GM12878 (cell line): ENCODE measurements around the gene ZNF653. TPM values are rescaled to one million over a fixed set of nuclear protein-coding genes. Genes with fewer than 3 reads are reported as not detected.

Experiments
- ATAC-seq: fragments of 200-7000 bp; cut with Tn5 transposase; 3 replicates; pipeline ENCODE4 v1.9.1; 2020; ENCODE audit warnings: mild to moderate bottlenecking, moderate library complexity
- BruUV-seq: library from RNA; stranded (reverse); fragments of 400-500 nt; replicated peaks from 2 replicates; lab custom pipeline; 2021; lab: Mats Ljungman, UMichigan
- CTCF ChIA-PET: fragments of 300-600 bp; sonication (Branson Sonifier 250); formaldehyde crosslinking; extraction: SDS; loops from one replicate; lab custom pipeline; 2021; ENCODE audit warnings: inconsistent platforms; lab: Yijun Ruan, JAX
- POLR2A ChIA-PET: fragments of 350-600 bp; formaldehyde crosslinking; extraction: SDS; loops from one replicate; lab custom pipeline; 2021; ENCODE audit warnings: inconsistent platforms; lab: Charles Lee
- RAD21 ChIA-PET: fragments of 300-600 bp; sonication (Branson Sonifier 250); formaldehyde crosslinking; loops from one replicate; lab custom pipeline; 2023; ENCODE audit warnings: antibody characterized with exemption; ENCODE audit not compliant: unreplicated experiment; lab: Charles Lee
- SMC1A ChIA-PET: fragments of 300-600 bp; sonication (Branson Sonifier 250); formaldehyde crosslinking; loops from one replicate; lab custom pipeline; 2023; ENCODE audit not compliant: unreplicated experiment, uncharacterized antibody; lab: Charles Lee
- DNase-seq: peaks from one replicate; pipeline ENCODE4 v3.0.0-alpha.2; 2011; ENCODE audit warnings: low read depth, low spot score
- FAIRE-seq: peaks from 3 replicates; lab custom pipeline; 2011; peaks lifted over from hg19 to GRCh38; lab: Jason Lieb, UNC
- H2AFZ ChIP-seq: 2 replicates; pipeline ENCODE4 v1.6.0; 2011; ENCODE audit warnings: low read depth, low read length, control low read depth; ENCODE audit not compliant: control insufficient read depth
- H3K27ac ChIP-seq: 2 replicates; pipeline ENCODE4 v1.5.1; 2011; ENCODE audit warnings: control low read depth; ENCODE audit not compliant: control insufficient read depth, insufficient read depth
- H3K27me3 ChIP-seq, 2 experiments: replicated peaks in 1 of 2; 2 replicates each; pipeline versions ENCODE4 v1.6.0 to v1.6.1; 2011; ENCODE audit warnings: low read length in 1 of 2; ENCODE audit not compliant: control insufficient read depth in 2 of 2, insufficient read depth in 2 of 2
- H3K36me3 ChIP-seq, 2 experiments: 2 replicates each; pipeline ENCODE4 v1.5.1; 2011; ENCODE audit warnings: low read length in 1 of 2; ENCODE audit not compliant: control insufficient read depth in 2 of 2, insufficient read depth in 2 of 2
- H3K4me1 ChIP-seq: 2 replicates; pipeline ENCODE4 v1.6.1; 2011; ENCODE audit warnings: mild to moderate bottlenecking, low read length, moderate library complexity, mixed read lengths; ENCODE audit not compliant: control insufficient read depth, insufficient read depth
- H3K4me2 ChIP-seq: 2 replicates; pipeline ENCODE4 v1.6.0; 2011; ENCODE audit warnings: control low read depth; ENCODE audit not compliant: control insufficient read depth, insufficient read depth
- H3K4me3 ChIP-seq: fragments of 200-600 bp; sonication (generic); 2 replicates; pipeline ENCODE4 v1.5.1; 2016
- H3K79me2 ChIP-seq: 2 replicates; pipeline ENCODE4 v1.6.0; 2011; ENCODE audit warnings: low read length; ENCODE audit not compliant: control insufficient read depth, insufficient read depth
- H3K9ac ChIP-seq: 2 replicates; pipeline ENCODE4 v1.8.0; 2011; ENCODE audit warnings: low read length, control low read depth, mixed read lengths; ENCODE audit not compliant: control insufficient read depth, insufficient read depth
- H3K9me3 ChIP-seq: replicated peaks from 3 replicates; pipeline ENCODE4 v1.5.1; 2011; ENCODE audit warnings: mild to moderate bottlenecking, low read length; ENCODE audit not compliant: control insufficient read depth, insufficient read depth
- H4K20me1 ChIP-seq: 2 replicates; pipeline ENCODE4 v1.6.0; 2011; ENCODE audit not compliant: control insufficient read depth, insufficient read depth
- CHD2 ChIP-seq: IDR thresholded peaks from 2 replicates; pipeline ENCODE4 v1.6.1; 2011; ENCODE audit warnings: low read depth, low read length, improper control_type of control experiment, borderline replicate concordance
- ETV6 ChIP-seq, 2 experiments: fragments of 450-650 bp in 1 of 2; IDR thresholded peaks in 1 of 2; conservative IDR thresholded peaks in 1 of 2; 2 replicates each; pipeline ENCODE4 v1.6.1; 2014; ENCODE audit warnings: antibody characterized with exemption in 1 of 2, borderline replicate concordance in 1 of 2, low read depth in 1 of 2, mild to moderate bottlenecking in 1 of 2, moderate library complexity in 1 of 2
- MYB ChIP-seq: fragments of 150-350 bp; IDR thresholded peaks from 2 replicates; pipeline ENCODE4 v1.6.1; 2014; ENCODE audit warnings: mild to moderate bottlenecking, low read depth, low read length, borderline replicate concordance
- NR2F1 ChIP-seq: fragments of 450-650 bp; conservative IDR thresholded peaks from 2 replicates; pipeline ENCODE4 v1.6.1; 2017; ENCODE audit warnings: mild to moderate bottlenecking
- PBX3 ChIP-seq: IDR thresholded peaks from 2 replicates; pipeline ENCODE4 v1.6.1; 2011; ENCODE audit warnings: mild to moderate bottlenecking, low read depth, low read length, moderate library complexity; ENCODE audit not compliant: insufficient replicate concordance
- RAD51 ChIP-seq: fragments of 450-650 bp; IDR thresholded peaks from 2 replicates; pipeline ENCODE4 v1.6.1; 2016; ENCODE audit warnings: moderate library complexity, mild to moderate bottlenecking, inconsistent platforms
- RB1 ChIP-seq: fragments of 450-650 bp; formaldehyde crosslinking; IDR thresholded peaks from 2 replicates; pipeline ENCODE4 v1.6.1; 2017; ENCODE audit warnings: mild to moderate bottlenecking, borderline replicate concordance
- RELA ChIP-seq: fragments of 450-650 bp; IDR thresholded peaks from 2 replicates; pipeline ENCODE4 v1.8.0; 2014; ENCODE audit warnings: borderline replicate concordance; ENCODE audit not compliant: partially characterized antibody
- SIX5 ChIP-seq: IDR thresholded peaks from 2 replicates; pipeline ENCODE4 v1.6.1; 2011; ENCODE audit warnings: mild to moderate bottlenecking, low read depth, low read length, moderate library complexity; ENCODE audit not compliant: severe bottlenecking
- ZNF274 ChIP-seq: IDR thresholded peaks from one replicate; pipeline ENCODE4 v1.8.0; 2011; ENCODE audit not compliant: insufficient read length, insufficient read depth
- WGBS: methylation state at CpG from one replicate; pipeline ENCODE4 v1.1.6; 2016; ENCODE audit warnings: low lambda C conversion rate; ENCODE audit not compliant: insufficient replicate concordance, insufficient coverage; ENCODE audit errors: missing lambda C conversion rate; 5-methylcytosine and 5-hydroxymethylcytosine counted together
- in situ Hi-C: fragments of 300-500 bp; cut with MboI; formaldehyde crosslinking; loops from 9 replicates; pipeline ENCODE4 v1.14.3; 2018; ENCODE audit warnings: mixed read lengths
- intact Hi-C: fragments of 100-400 bp; cut with micrococcal nuclease; formaldehyde crosslinking; loops from one replicate; pipeline ENCODE4 v1.14.2; 2022; ENCODE audit not compliant: unreplicated experiment
- polyA plus RNA-seq, 11 experiments: library from polyadenylated mRNA; depleted of rRNA in 4 of 11; unstranded in 6 of 11; stranded (reverse) in 5 of 11; fragments of >200 nt; fragmentation: Nextera tagmentation in 4 of 11; fragmentation: Illumina TruSeq in 1 of 11; extraction: Ambion mirVana in 4 of 11; extraction: Trizol in 1 of 11; gene quantifications; 1 replicate in 1 of 11; 2 replicates in 10 of 11; pipeline versions ENCODE4 v1.2.1 to v1.2.3, GENCODE V29; 2011 to 2016; ENCODE audit warnings: inconsistent platforms in 2 of 11, missing spikeins in 2 of 11, low read depth in 1 of 11
- total RNA-seq, 4 experiments: library from RNA; depleted of rRNA in 3 of 4; stranded (reverse); fragments of >200 nt in 3 of 4; fragmentation: Illumina TruSeq in 1 of 4; extraction: Trizol in 1 of 4; gene quantifications; 2 replicates each; pipeline versions ENCODE4 v1.2.1 to v1.2.3, GENCODE V29; 2013 to 2021

The ZNF653 gene
- total and polyA plus RNA-seq, 10 of the 15 experiments (the other 5 are each of a cell fraction or from before 2014, with no cell fraction given), result 2.2 to 13.2 (median 6.7) TPM; not detected in 2

- no peaks in the 10 kb centered on the region for H3K79me2 ChIP-seq
- no peak overlapping the region for H3K9ac ChIP-seq
- H3K9me3 ChIP-seq, result no peaks in the 10 kb centered on the region
- ChIA-PET RAD21 (interaction anchor here (0.6 to 1.4 kb wide), 2 partner anchors 69 to 229 kb away, joined by 3 read pairs; no protein-coding TSS in a partner anchor), POLR2A (interaction anchor here (0.7 kb wide), 1 partner anchor 58 kb away, joined by 3 read pairs; no protein-coding TSS in a partner anchor), SMC1A (interaction anchor here (1.2 kb wide), 2 partner anchors 25 to 69 kb away, joined by 3 to 4 read pairs; no protein-coding TSS in a partner anchor), CTCF (interaction anchor here (1.1 to 2.0 kb wide), 3 partner anchors 9 to 65 kb away, joined by 4 to 21 read pairs (median 5); partner anchors contain the start of genes ODAD3 and PRKCSH)
- H3K27ac ChIP-seq, result no peak overlapping the region
- H4K20me1 ChIP-seq, result no peaks in the 10 kb centered on the region
- no peak for DNase-seq
- no peaks in the 10 kb centered on the region for H3K27me3 ChIP-seq
- in situ Hi-C loops, result no loop called here
- WGBS, result 69% methylated on average over 5 of the region's 14 CpGs
- TF ChIP-seq ETV6 (conservative IDR thresholded peaks at IDR 0.05 in 1 of 2, IDR thresholded peaks at IDR 0.05 in 1 of 2; ENCODE audit: borderline replicate concordance in 1 of 2, low read depth in 1 of 2) (no peak), NR2F1 (no peak), ZNF274 (no peak)
- H3K4me2 ChIP-seq, result no peak overlapping the region
- H3K4me3 ChIP-seq, result no peak overlapping the region
- peaks cover 15 to 42% of the 10 kb centered on the region in 2 experiments for H3K36me3 ChIP-seq
- no peak for ATAC-seq
- H2AFZ ChIP-seq, result no peak overlapping the region
- H3K4me1 ChIP-seq, result 0 out of 2 replicates have a peak, but pooled peaks cover 4% of the 10 kb centered on the region
- no peak for FAIRE-seq
- BruUV-seq, result no TSS peak
- intact Hi-C loops, result loop anchor here (2.0 kb wide), 1 partner anchor 65 kb away; no protein-coding TSS in a partner anchor
Observed at GRCh38 chr19:11446271-11446651, 59.4 kb downstream of the ZNF653 start.

- ChIA-PET POLR2A (interaction anchor here (1.6 kb wide), 1 partner anchor 10 kb away, joined by 3 read pairs; the partner anchor contains the start of genes ODAD3 and PRKCSH), RAD21 (interaction anchor here (0.8 to 1.4 kb wide), 2 partner anchors 68 to 70 kb away, joined by 3 read pairs; partner anchors contain the start of gene SWSAP1), SMC1A (interaction anchor here (1.2 kb wide), 2 partner anchors 24 to 68 kb away, joined by 3 to 4 read pairs; no protein-coding TSS in a partner anchor), CTCF (interaction anchor here (1.1 to 2.0 kb wide), 3 partner anchors 8 to 64 kb away, joined by 4 to 21 read pairs (median 5); partner anchors contain the start of genes ODAD3 and PRKCSH)
- ATAC-seq, result no peak
- intact Hi-C loops, result no loop called here
- WGBS, result 96% methylated on average over 9 of the region's 13 CpGs
- DNase-seq, result no peak
- Histone ChIP-seq H3K27me3 (no peaks in the 10 kb centered on the region), H3K79me2 (no peaks in the 10 kb centered on the region), H3K27ac (no peak overlapping the region), H3K4me3 (no peak overlapping the region), H3K9me3 (no peaks in the 10 kb centered on the region), H3K4me1 (0 out of 2 replicates have a peak, but pooled peaks cover 4% of the 10 kb centered on the region), H3K36me3 (peaks cover 15 to 42% of the 10 kb centered on the region in 2 experiments), H2AFZ (no peak overlapping the region), H3K4me2 (no peak overlapping the region), H4K20me1 (no peaks in the 10 kb centered on the region), H3K9ac (no peak overlapping the region)
- in situ Hi-C loops, result no loop called here
- no TSS peak for BruUV-seq
- no peak for TF ChIP-seq RELA
- TF ChIP-seq SIX5, result no peak
- TF ChIP-seq RB1, result no peak
- TF ChIP-seq MYB, result no peak
- TF ChIP-seq PBX3, result no peak
- no peak for TF ChIP-seq CHD2
- no peak for TF ChIP-seq RAD51
- no peak for FAIRE-seq
Observed at GRCh38 chr19:11445141-11445540, 60.5 kb downstream of the ZNF653 start.
